HFF-Myc (cell line): Measurements from ENCODE around the gene POLR1C.

Experiments
- DNase-seq: peaks from one replicate; pipeline ENCODE4 v3.0.0-alpha.2; 2011; ENCODE audit warnings: low read depth; ENCODE audit errors: extremely low read depth
- H3K4me3 ChIP-seq: replicated peaks from 2 replicates; pipeline ENCODE4 v1.5.1; 2011; ENCODE audit warnings: low read depth, mild to moderate bottlenecking, control low read depth, low read length
- TF ChIP-seq, protein P1 (sequence below): IDR thresholded peaks from 2 replicates; pipeline ENCODE4 v1.5.1; 2012; ENCODE audit warnings: mild to moderate bottlenecking, low read depth, low read length, control low read depth; ENCODE audit errors: missing control alignments

POLR1C gene

DNA sequence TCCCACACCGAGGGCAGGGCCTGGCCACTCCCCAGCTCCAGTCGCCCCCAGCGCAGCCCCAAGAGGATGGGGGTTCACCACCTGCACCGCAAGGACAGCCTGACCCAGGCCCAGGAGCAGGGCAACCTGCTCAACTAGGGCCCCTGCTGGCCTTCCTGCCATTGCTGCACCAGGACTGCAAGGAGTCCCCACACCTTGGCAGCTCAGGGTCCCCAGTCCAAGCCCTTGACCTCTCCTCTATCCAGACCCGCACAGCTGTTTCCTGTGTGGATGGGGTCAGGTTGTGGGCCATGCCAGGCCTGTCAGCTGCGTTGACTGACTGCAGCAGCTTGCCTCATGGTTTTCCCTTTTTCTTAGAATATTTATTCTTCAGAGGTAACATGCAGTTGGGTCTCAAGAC is 11.2 kb upstream of the POLR1C start:
- no peak overlapping the region for H3K4me3 ChIP-seq
- TF ChIP-seq, protein P1, sequence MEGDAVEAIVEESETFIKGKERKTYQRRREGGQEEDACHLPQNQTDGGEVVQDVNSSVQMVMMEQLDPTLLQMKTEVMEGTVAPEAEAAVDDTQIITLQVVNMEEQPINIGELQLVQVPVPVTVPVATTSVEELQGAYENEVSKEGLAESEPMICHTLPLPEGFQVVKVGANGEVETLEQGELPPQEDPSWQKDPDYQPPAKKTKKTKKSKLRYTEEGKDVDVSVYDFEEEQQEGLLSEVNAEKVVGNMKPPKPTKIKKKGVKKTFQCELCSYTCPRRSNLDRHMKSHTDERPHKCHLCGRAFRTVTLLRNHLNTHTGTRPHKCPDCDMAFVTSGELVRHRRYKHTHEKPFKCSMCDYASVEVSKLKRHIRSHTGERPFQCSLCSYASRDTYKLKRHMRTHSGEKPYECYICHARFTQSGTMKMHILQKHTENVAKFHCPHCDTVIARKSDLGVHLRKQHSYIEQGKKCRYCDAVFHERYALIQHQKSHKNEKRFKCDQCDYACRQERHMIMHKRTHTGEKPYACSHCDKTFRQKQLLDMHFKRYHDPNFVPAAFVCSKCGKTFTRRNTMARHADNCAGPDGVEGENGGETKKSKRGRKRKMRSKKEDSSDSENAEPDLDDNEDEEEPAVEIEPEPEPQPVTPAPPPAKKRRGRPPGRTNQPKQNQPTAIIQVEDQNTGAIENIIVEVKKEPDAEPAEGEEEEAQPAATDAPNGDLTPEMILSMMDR: no peak
- no peak for DNase-seq

GRCh38 chr6:43506171-43506570 is 10.7 kb upstream of the POLR1C start:
- DNase-seq: no peak
- H3K4me3 ChIP-seq: no peak overlapping the region
- TF ChIP-seq, protein P1: no peak

DNA sequence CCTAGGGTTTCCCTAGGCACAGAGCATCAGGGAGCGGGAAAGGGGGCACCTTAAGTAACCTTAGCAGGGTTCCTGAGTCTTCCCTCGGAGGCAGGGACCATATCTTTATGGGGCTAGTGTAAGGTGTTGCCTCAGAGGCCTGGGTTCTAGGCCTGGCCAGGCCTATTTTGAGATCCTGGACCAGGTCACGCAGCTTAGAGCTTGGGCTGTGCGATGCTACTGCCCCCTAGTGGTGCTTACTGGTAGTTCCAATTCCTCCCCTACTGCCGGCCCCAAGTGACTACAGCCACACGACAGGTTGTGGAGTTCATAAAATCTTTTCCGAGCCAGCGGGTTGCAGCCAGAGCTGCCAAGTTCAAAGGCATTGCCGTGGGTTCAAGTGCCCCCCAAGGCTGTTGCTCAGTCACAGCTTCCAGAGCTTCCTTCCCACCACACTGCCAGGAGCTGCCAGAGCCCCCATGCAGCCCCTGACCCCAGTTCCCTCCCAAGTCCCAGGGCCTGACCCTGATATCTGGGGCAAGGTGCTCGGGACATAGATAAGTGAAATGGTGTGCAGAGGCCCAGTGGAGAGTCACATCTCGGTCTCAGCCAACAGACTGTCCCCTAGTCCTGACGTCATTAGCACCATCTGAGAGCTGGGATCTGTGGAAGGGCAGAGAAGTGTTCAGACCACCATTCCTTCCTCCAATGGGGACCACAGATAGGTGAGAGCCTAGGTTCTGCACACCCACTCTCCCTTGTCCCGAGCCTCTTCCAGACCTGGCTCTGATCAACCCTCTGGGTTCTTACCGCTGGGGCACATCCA is 10.0 kb upstream of the POLR1C start:
- TF ChIP-seq, protein P1: peak; percentile 97
- DNase-seq: peak; percentile 75
- no peak overlapping the region for H3K4me3 ChIP-seq

DNA sequence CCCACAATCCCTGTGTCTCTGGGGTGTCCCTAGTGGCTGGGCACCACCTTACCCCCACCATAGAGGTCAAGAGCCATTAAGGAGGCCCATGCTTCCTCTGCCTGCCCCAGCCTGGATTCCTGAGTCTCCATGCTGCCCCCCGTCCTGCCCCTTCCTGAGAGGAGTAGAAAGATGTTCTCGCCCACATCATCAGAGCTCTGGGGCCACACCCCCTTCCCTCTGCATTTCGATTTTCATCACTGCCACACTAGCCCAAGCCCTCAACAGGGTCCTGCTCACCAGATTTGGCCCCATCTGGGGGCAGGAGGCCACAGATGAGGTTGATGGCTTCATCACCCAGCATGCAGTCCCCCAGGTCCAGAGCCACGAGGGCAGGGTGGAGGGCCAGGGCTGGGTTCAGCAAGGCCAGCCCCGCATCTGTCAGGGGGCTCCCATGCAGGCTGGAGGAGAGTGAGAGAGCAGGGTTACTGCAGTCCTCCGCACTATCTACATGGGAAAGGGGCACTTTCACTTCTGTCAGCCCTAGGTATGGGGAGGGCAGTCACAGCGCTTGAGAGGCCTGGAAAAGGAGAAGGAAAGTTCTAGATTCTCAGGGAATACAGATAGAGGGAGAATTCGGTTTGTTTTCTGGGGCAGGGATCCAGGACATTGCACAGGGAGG is 8.3 kb upstream of the POLR1C start:
- H3K4me3 ChIP-seq: no peak overlapping the region
- no peak for DNase-seq
- TF ChIP-seq, protein P1: no peak

- no peak for DNase-seq
- H3K4me3 ChIP-seq: peak overlapping the region; percentile 45
- TF ChIP-seq, protein P1: no peak
Measured at GRCh38 chr6:43509142-43509983, 7.5 kb upstream of the POLR1C start.

DNA sequence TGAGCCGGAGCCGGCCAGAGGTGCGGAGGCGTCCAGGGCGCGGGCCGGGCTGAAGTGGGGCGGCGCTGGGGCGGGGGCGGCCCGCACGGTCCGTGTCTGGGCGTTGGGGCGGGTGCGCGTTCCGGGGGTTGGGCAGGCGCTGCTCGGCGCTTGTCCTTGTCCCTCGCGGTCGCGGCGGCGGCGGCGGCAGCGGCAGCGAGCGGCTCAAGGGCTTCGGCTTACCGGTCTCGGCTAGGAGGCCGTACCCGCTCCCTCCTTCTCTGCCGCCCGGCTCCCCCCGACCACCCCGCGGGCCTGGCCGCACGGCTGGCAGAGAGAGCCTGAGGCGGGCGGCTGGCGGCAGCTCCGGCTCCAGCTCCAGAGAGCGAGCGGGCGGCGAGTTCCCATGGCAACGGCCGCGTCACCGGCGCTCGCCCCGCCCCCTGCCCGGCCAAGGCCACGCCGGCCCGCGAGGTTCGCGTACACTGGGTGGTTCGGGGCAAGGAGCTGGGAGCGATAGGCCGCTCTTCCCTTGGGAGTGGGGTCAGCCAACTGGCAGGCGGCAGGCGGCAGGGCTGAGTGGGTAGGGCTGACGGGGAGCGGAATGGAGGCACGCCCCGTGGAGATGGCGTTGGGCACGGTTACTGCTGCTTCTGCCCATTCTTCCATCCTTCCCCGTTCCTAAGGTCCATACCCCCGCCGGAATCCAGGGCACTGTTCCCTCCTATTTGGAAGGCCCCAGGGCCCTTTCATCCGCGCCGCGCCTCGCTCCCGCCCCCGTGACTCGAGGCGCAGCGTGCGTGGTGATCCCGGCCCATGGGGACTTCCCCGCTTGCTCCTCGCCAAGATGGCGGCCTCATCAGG is 6.7 kb upstream of the POLR1C start, which contains the start of gene LRRC73:
Gene LRRC73 (minus strand): TSS at position 363 of the 843 bp plus-strand sequence. CDS start 561 bp downstream, outside the sequence.
- H3K4me3 ChIP-seq: peak within 1 kb of the TSS; percentile 45
- no peak for DNase-seq
- TF ChIP-seq, protein P1: no peak
